K562 (cell line): ENCODE data around the gene SELPLG.

ENCODE experiments used
- ARID2 ChIP-seq: fragments of 450-650 bp; IDR thresholded peaks from 2 replicates; pipeline ENCODE4 v1.6.1; 2017; ENCODE audit warnings: antibody characterized with exemption, mild to moderate bottlenecking
- BDP1 ChIP-seq: IDR thresholded peaks from 3 replicates; pipeline ENCODE4 v1.6.1; 2011; ENCODE audit not compliant: insufficient read length, insufficient read depth
- CTCF ChIP-seq, 3 experiments: IDR thresholded peaks in 2 of 3; conservative IDR thresholded peaks in 1 of 3; 2 replicates each; pipeline ENCODE4 v1.5.1; 2011 to 2012; ENCODE audit warnings: low read length in 3 of 3, mild to moderate bottlenecking in 3 of 3, control low read depth in 2 of 3, improper control_type of control experiment in 1 of 3, inconsistent platforms in 1 of 3, low read depth in 1 of 3, mixed read lengths in 1 of 3, moderate library complexity in 1 of 3; ENCODE audit not compliant: insufficient read depth in 2 of 3
- ELK1 ChIP-seq: sonication (generic); formaldehyde crosslinking; IDR thresholded peaks from 2 replicates; pipeline ENCODE4 v1.8.1; 2022; ENCODE audit warnings: missing genetic modification reagents
- FOXJ3 ChIP-seq: sonication (generic); formaldehyde crosslinking; IDR thresholded peaks from 2 replicates; pipeline ENCODE4 v1.4.0; 2020; ENCODE audit warnings: mild to moderate bottlenecking, missing genetic modification reagents
- FOXM1 ChIP-seq, 2 experiments: fragments of 450-650 bp in 1 of 2; sonication (generic) in 1 of 2; formaldehyde crosslinking in 1 of 2; IDR thresholded peaks; 2 replicates each; pipeline versions ENCODE4 v1.6.1 to v1.9.0; 2017 to 2022; ENCODE audit warnings: low read depth in 2 of 2, mild to moderate bottlenecking in 2 of 2, missing genetic modification reagents in 1 of 2, moderate library complexity in 1 of 2
- HDGF ChIP-seq: fragments of 450-650 bp; IDR thresholded peaks from 2 replicates; pipeline ENCODE4 v1.6.1; 2016
- HIVEP1 ChIP-seq: fragments of 250-450 bp; sonication (Bioruptor Pico); IDR thresholded peaks from 2 replicates; pipeline ENCODE4 v1.4.0; 2020; ENCODE audit warnings: mild to moderate bottlenecking
- HMGXB4 ChIP-seq: sonication (generic); formaldehyde crosslinking; IDR thresholded peaks from 2 replicates; pipeline ENCODE4 v1.8.1; 2023; ENCODE audit warnings: mild to moderate bottlenecking, missing genetic modification reagents
- NEUROD1 ChIP-seq: fragments of 150-350 bp; IDR thresholded peaks from 2 replicates; pipeline ENCODE4 v1.6.1; 2014; ENCODE audit warnings: borderline replicate concordance, low read length, low read depth; ENCODE audit not compliant: partially characterized antibody
- ZNF133 ChIP-seq: fragments of 250-450 bp; sonication (Bioruptor Pico); IDR thresholded peaks from 2 replicates; pipeline ENCODE4 v1.4.0; 2020; ENCODE audit warnings: mild to moderate bottlenecking
- ZNF282 ChIP-seq: sonication (generic); formaldehyde crosslinking; IDR thresholded peaks from 2 replicates; pipeline ENCODE4 v1.8.1; 2023; ENCODE audit warnings: missing genetic modification reagents
- ZNF384 ChIP-seq: IDR thresholded peaks from 2 replicates; pipeline ENCODE4 v1.6.1; 2012; ENCODE audit warnings: low read depth, low read length, improper control_type of control experiment
- ZNF79 ChIP-seq: fragments of 250-450 bp; sonication (Bioruptor Pico); IDR thresholded peaks from 2 replicates; pipeline ENCODE4 v1.4.0; 2020; ENCODE audit warnings: low read depth, mild to moderate bottlenecking, moderate library complexity

- no peak for TF ChIP-seq HDGF
- TF ChIP-seq BDP1 = no peak
- TF ChIP-seq ZNF133 (CRISPR knock-in tag) = no peak
- TF ChIP-seq ZNF79 (CRISPR knock-in tag) = no peak
- TF ChIP-seq ELK1 (CRISPR knock-in tag) = no peak
- TF ChIP-seq ZNF384 = no peak
- TF ChIP-seq CTCF (IDR thresholded peaks at IDR 0.05 in 2 of 3, conservative IDR thresholded peaks at IDR 0.05 in 1 of 3; ENCODE audit: insufficient read depth in 2 of 3, low read depth in 1 of 3, low read length in 3 of 3) = no peak
- TF ChIP-seq NEUROD1 = no peak
- TF ChIP-seq HMGXB4 = no peak
- TF ChIP-seq ZNF282 = no peak
- no peak for TF ChIP-seq ARID2
- TF ChIP-seq FOXM1 (IDR thresholded peaks at IDR 0.05; ENCODE audit: low read depth) = no peak
- no peak for TF ChIP-seq FOXM1 (CRISPR knock-in tag; IDR thresholded peaks at IDR 0.05; ENCODE audit: low read depth)
- TF ChIP-seq HIVEP1 (CRISPR knock-in tag) = no peak
- TF ChIP-seq FOXJ3 = no peak
Measured at GRCh38 chr12:108666401-108666881, 32.7 kb upstream of the SELPLG start.
